Nephron progenitor cell (in vitro differentiated cells): ENCODE measurements around the gene BBS5.
"Not testable (repeated sequence)": the region's sequence is repeated elsewhere in the genome, so short reads cannot be mapped to it uniquely, and the experiment has no call there.

Source experiments
- DNase-seq: peaks from one replicate; pipeline ENCODE4 v3.0.0; 2021
- H3K27ac Mint-ChIP-seq: 2 replicates; pipeline ENCODE4 v1.8.0; 2021; ENCODE audit warnings: mild to moderate bottlenecking, moderate library complexity, mixed read lengths
- H3K27me3 Mint-ChIP-seq: 2 replicates; pipeline ENCODE4 v1.8.0; 2021; ENCODE audit warnings: mild to moderate bottlenecking, low read depth, mixed read lengths; ENCODE audit not compliant: poor library complexity
- H3K36me3 Mint-ChIP-seq: 2 replicates; pipeline ENCODE4 v1.8.0; 2021; ENCODE audit warnings: low read depth, mixed read lengths
- H3K4me1 Mint-ChIP-seq: 2 replicates; pipeline ENCODE4 v1.8.0; 2021; ENCODE audit warnings: mixed read lengths
- H3K4me3 Mint-ChIP-seq: 2 replicates; pipeline ENCODE4 v1.8.0; 2021; ENCODE audit warnings: mild to moderate bottlenecking, moderate library complexity, mixed read lengths
- H3K9me3 Mint-ChIP-seq: 2 replicates; pipeline ENCODE4 v1.8.0; 2021; ENCODE audit warnings: mild to moderate bottlenecking, moderate library complexity, mixed read lengths
- TF ChIP-seq, protein P1 (sequence below): fragments of 200-600 bp; sonication (generic); IDR thresholded peaks from 2 replicates; pipeline ENCODE4 v1.5.0; 2021; ENCODE audit warnings: antibody characterized with exemption

The BBS5 gene

GRCh38 chr2:169448316-169448715, 31.0 kb upstream of the BBS5 start:
- H3K4me1 Mint-ChIP-seq, result no peaks in the 10 kb centered on the region

DNA sequence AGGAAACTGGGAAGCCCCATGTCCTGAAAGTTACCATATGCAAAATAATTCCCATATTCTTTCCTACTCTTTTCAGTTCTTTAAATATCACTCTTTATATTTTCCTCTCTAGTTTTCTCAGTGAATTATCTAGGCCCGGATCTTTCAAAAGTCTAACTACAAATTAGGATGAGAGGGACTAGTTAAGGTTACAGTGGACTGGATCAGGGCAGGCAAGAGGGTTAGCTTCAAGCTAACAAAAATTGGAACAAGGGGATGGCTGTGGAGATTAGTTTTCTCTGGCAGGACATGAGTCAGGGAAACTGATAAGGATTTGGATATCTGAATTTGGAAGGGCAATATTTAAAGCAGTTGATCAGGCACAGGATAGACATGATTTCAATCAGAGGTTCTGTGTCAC, 30.4 kb upstream of the BBS5 start:
- TF ChIP-seq, protein P1, sequence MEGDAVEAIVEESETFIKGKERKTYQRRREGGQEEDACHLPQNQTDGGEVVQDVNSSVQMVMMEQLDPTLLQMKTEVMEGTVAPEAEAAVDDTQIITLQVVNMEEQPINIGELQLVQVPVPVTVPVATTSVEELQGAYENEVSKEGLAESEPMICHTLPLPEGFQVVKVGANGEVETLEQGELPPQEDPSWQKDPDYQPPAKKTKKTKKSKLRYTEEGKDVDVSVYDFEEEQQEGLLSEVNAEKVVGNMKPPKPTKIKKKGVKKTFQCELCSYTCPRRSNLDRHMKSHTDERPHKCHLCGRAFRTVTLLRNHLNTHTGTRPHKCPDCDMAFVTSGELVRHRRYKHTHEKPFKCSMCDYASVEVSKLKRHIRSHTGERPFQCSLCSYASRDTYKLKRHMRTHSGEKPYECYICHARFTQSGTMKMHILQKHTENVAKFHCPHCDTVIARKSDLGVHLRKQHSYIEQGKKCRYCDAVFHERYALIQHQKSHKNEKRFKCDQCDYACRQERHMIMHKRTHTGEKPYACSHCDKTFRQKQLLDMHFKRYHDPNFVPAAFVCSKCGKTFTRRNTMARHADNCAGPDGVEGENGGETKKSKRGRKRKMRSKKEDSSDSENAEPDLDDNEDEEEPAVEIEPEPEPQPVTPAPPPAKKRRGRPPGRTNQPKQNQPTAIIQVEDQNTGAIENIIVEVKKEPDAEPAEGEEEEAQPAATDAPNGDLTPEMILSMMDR, result no peak
- Mint-ChIP-seq H3K27ac (no peak overlapping the region), H3K36me3 (peaks cover 5% of the 10 kb centered on the region), H3K27me3 (no peaks in the 10 kb centered on the region), H3K4me1 (no peaks in the 10 kb centered on the region), H3K4me3 (no peak overlapping the region), H3K9me3 (peaks cover 21% of the 10 kb centered on the region)
- no peak for DNase-seq

More at GRCh38 chr2:169448316-169448715, 31.0 kb upstream of the BBS5 start:
- no peaks in the 10 kb centered on the region for H3K36me3 Mint-ChIP-seq
- peaks cover 17% of the 10 kb centered on the region for H3K9me3 Mint-ChIP-seq
- DNase-seq, result no peak
- H3K27ac Mint-ChIP-seq, result no peak overlapping the region
- no peak overlapping the region for H3K4me3 Mint-ChIP-seq
- no peaks in the 10 kb centered on the region for H3K27me3 Mint-ChIP-seq
- TF ChIP-seq, protein P1, result no peak

GRCh38 chr2:169452080-169452479, 27.2 kb upstream of the BBS5 start:
- Mint-ChIP-seq H3K27me3 (no peaks in the 10 kb centered on the region), H3K36me3 (peaks cover 5% of the 10 kb centered on the region), H3K9me3 (peaks cover 27% of the 10 kb centered on the region), H3K27ac (no peak overlapping the region), H3K4me1 (no peaks in the 10 kb centered on the region), H3K4me3 (no peak overlapping the region)
- DNase-seq, result no peak
- TF ChIP-seq, protein P1, result peak; percentile 47

GRCh38 chr2:169453044-169453443, 26.2 kb upstream of the BBS5 start:
- H3K9me3 Mint-ChIP-seq, result peaks cover 30% of the 10 kb centered on the region
- H3K4me3 Mint-ChIP-seq, DNase-seq, H3K27me3 Mint-ChIP-seq, H3K27ac Mint-ChIP-seq, H3K36me3 Mint-ChIP-seq, H3K4me1 Mint-ChIP-seq: not testable (repeated sequence)

DNA sequence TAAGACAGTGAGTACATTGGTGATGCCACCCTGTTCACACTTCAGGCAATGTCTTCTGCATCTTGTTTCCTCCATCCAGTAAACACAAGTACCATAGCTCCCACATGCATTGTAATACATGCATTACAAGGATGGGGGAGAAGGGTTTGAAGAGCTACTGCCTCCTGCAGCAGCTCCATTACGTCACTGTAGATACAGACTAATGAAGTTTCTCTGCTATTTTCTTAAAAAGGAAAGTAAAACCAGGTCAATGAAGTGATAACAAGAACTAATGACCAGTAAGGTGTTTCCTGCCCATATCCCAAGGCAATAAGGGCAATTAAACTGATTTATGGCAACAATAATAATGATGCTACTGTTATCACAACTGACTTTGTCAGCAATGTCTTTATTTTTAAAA, 18.2 kb upstream of the BBS5 start:
- no peak for DNase-seq
- Mint-ChIP-seq H3K36me3 (no peaks in the 10 kb centered on the region), H3K9me3 (peaks cover 8% of the 10 kb centered on the region), H3K27me3 (peaks cover 3% of the 10 kb centered on the region), H3K4me3 (no peak overlapping the region), H3K4me1 (no peaks in the 10 kb centered on the region), H3K27ac (no peak overlapping the region)
- TF ChIP-seq, protein P1, result no peak

DNA sequence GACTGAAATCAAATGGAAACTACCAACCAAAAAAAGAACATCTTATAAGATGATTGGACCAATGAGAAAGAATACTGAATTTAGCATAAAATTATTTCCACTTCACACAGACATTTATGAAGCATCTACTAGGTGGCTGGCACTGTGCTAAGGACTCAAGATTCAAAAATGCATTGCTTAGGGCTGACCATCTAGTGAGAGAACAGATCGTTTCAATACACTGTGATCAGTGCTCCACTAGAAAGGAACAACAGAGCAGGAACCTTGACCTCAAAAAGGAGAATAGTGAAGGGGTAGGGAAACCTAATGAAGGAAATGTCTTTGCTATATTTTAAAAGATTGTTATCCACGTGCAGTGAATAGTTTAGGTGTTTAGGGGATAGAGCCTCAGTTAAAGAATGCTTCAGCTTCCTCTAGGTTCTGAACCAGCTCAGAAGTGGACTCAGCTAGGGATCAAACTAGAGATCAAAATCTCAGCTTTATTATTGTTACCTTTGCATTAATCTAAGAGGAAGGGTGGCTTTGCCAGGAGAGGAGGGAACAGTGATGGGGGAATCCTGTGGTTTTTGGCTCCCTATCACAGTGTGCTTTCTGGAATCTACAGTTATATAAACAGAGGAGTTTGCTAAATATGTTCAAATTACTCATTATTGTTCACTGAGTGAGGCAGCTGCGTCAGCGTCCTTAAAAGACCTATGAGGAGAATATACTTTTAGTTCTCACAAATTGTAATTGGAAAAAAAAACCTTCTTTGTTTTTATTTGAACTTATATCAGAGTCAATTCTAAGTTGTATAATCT, 16.2 kb upstream of the BBS5 start:
- TF ChIP-seq, protein P1, result no peak
- no peaks in the 10 kb centered on the region for H3K9me3 Mint-ChIP-seq
- H3K4me3 Mint-ChIP-seq, result no peak overlapping the region
- H3K27me3 Mint-ChIP-seq, result peaks cover 3% of the 10 kb centered on the region
- no peaks in the 10 kb centered on the region for H3K36me3 Mint-ChIP-seq
- peak overlapping the region; percentile 66 for H3K27ac Mint-ChIP-seq
- H3K4me1 Mint-ChIP-seq, result no peaks in the 10 kb centered on the region
- DNase-seq, result no peak
